Tibial nerve (tissue), 4 donors: ENCODE data around the gene SLIT1. TPM values are rescaled to one million over a fixed set of nuclear protein-coding genes. Genes with fewer than 3 reads are reported as not detected.
A peak's percentile ranks its signal among the peaks of the same experiment; 100 is the strongest.

Experiments
- DNase-seq, 2 donors: peaks; one replicate each; pipeline ENCODE4 v3.0.0-alpha.2; 2019; ENCODE audit warnings: low spot score in 2 of 2
- H3K27ac ChIP-seq, 4 donors: fragments of 200-600 bp; sonication (generic) in 3 of 4; one replicate each; pipeline ENCODE4 v1.5.1; 2017 to 2019; ENCODE audit warnings: mild to moderate bottlenecking in 1 of 4
- H3K27me3 ChIP-seq, 2 donors: fragments of 200-600 bp; sonication (generic) in 1 of 2; one replicate each; pipeline versions ENCODE4 v1.5.1 to v1.6.0; 2017 to 2019
- H3K36me3 ChIP-seq, 3 donors: fragments of 200-600 bp; sonication (generic); one replicate each; pipeline ENCODE4 v1.5.1; 2018 to 2019
- H3K4me1 ChIP-seq, 4 donors: fragments of 200-600 bp; sonication (generic) in 3 of 4; one replicate each; pipeline ENCODE4 v1.5.1; 2017 to 2019
- H3K4me3 ChIP-seq, 4 donors: fragments of 200-600 bp; sonication (generic) in 3 of 4; one replicate each; pipeline ENCODE4 v1.5.1; 2017 to 2019; ENCODE audit warnings: mild to moderate bottlenecking in 1 of 4, moderate library complexity in 1 of 4
- H3K9me3 ChIP-seq, 4 donors: fragments of 200-600 bp; sonication (generic) in 3 of 4; one replicate each; pipeline ENCODE4 v1.5.1; 2017 to 2019
- CTCF ChIP-seq, 5 experiments: fragments of 200-600 bp in 3 of 5; fragments of 450-650 bp in 2 of 5; sonication (generic) in 3 of 5; IDR thresholded peaks; one replicate each; pipeline ENCODE4 v1.5.1; 2016 to 2019; ENCODE audit warnings: antibody characterized with exemption in 5 of 5, mild to moderate bottlenecking in 3 of 5, moderate library complexity in 2 of 5
- EP300 ChIP-seq, 2 donors: sonication (generic); formaldehyde crosslinking; IDR thresholded peaks; one replicate each; pipeline ENCODE4 v1.6.1; 2017; ENCODE audit warnings: antibody characterized with exemption in 2 of 2, mild to moderate bottlenecking in 1 of 2
- POLR2A ChIP-seq, 2 donors: fragments of 450-650 bp; IDR thresholded peaks; one replicate each; pipeline ENCODE4 v1.6.1; 2017; ENCODE audit warnings: antibody characterized with exemption in 2 of 2, mild to moderate bottlenecking in 2 of 2, moderate library complexity in 2 of 2
- WGBS, 2 donors: methylation state at CpG; one replicate each; pipeline ENCODE4 v1.1.5; 2018; 5-methylcytosine and 5-hydroxymethylcytosine counted together
- total RNA-seq, 4 donors: library from RNA; depleted of rRNA; stranded (reverse); fragments of >200 nt; gene quantifications; one replicate each; pipeline ENCODE4 v1.1.0, GENCODE V29; 2016

The SLIT1 gene
- total RNA-seq, 4 donors from 2014 or later = 0.78 to 3.1 (median 1.3) TPM

DNA sequence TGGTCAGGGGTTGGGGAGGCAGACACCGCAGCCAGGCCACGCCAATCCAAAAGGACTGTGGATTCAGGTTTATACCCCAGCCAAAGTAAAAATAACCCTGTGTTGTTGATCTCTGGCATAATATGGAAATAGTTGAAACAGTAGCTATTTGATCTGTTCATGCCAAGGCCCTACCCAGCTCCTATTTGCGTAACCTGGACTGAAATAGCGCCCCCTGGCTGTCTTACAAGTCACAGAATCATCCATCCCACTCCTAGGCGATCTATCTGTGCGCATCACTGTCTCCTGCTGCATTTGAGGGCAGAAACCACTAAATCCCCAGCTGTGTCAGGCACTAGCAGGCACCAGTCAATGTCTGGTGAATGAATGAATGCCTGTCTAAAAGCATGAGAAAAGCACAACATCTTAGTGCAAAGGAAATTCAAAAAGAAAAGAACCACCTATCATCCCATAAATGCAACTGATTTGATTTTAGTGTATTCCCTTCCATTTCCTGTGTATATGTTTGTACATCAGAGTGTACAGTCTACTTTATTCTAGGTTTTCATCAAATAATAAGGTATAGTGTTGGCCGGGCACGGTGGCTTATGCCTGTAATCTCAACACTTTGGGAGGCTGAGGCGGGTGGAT is 160.0 kb downstream of the SLIT1 start:
- no peak overlapping the region for H3K4me3 ChIP-seq
- TF ChIP-seq POLR2A (IDR thresholded peaks at IDR 0.05) (no peak), CTCF (IDR thresholded peaks at IDR 0.05) (peak; percentile 39 to 70 (median 59)), EP300 (IDR thresholded peaks at IDR 0.05) (no peak)
- no peak overlapping the region for H3K27ac ChIP-seq
- no peaks in the 10 kb centered on the region for H3K36me3 ChIP-seq
- H3K9me3 ChIP-seq = no peaks in the 10 kb centered on the region
- peak in 1 of 2 donors; percentile 59 for DNase-seq
- WGBS, 2 donors = 61 to 65% methylated on average over 9 of the region's 9 CpGs
- H3K4me1 ChIP-seq = peaks cover 0 to 25% (median 9%) of the 10 kb centered on the region in 4 donors
- no peaks in the 10 kb centered on the region for H3K27me3 ChIP-seq

GRCh38 chr10:97024168-97025073 is 161.3 kb downstream of the SLIT1 start:
- peaks cover 0 to 33% (median 11%) of the 10 kb centered on the region in 4 donors for H3K4me1 ChIP-seq
- no peak overlapping the region for H3K27ac ChIP-seq
- H3K36me3 ChIP-seq = no peaks in the 10 kb centered on the region
- DNase-seq = no peak
- no peak for TF ChIP-seq POLR2A (IDR thresholded peaks at IDR 0.05)
- no peak for TF ChIP-seq CTCF (IDR thresholded peaks at IDR 0.05)
- no peak for TF ChIP-seq EP300 (IDR thresholded peaks at IDR 0.05)
- H3K4me3 ChIP-seq = no peak overlapping the region
- 61 to 64% methylated on average over 13 of the region's 13 CpGs for WGBS, 2 donors
- no peaks in the 10 kb centered on the region for H3K27me3 ChIP-seq
- H3K9me3 ChIP-seq = no peaks in the 10 kb centered on the region

GRCh38 chr10:97023401-97024167 is 162.2 kb downstream of the SLIT1 start:
- peaks cover 0 to 33% (median 11%) of the 10 kb centered on the region in 4 donors for H3K4me1 ChIP-seq
- no peak overlapping the region for H3K27ac ChIP-seq
- no peaks in the 10 kb centered on the region for H3K9me3 ChIP-seq
- no peak overlapping the region for H3K4me3 ChIP-seq
- H3K36me3 ChIP-seq = no peaks in the 10 kb centered on the region
- DNase-seq = no peak
- H3K27me3 ChIP-seq = no peaks in the 10 kb centered on the region
- 59 to 68% methylated on average over 14 of the region's 14 CpGs for WGBS, 2 donors
- no peak for TF ChIP-seq EP300 (IDR thresholded peaks at IDR 0.05)
- no peak for TF ChIP-seq POLR2A (IDR thresholded peaks at IDR 0.05)
- no peak for TF ChIP-seq CTCF (IDR thresholded peaks at IDR 0.05)

- TF ChIP-seq EP300 (IDR thresholded peaks at IDR 0.05) = no peak
- TF ChIP-seq CTCF (IDR thresholded peaks at IDR 0.05) = no peak
- no peak for TF ChIP-seq POLR2A (IDR thresholded peaks at IDR 0.05)
- DNase-seq = no peak
- Histone ChIP-seq H3K4me1 (peaks cover 0 to 33% (median 11%) of the 10 kb centered on the region in 4 donors), H3K9me3 (no peaks in the 10 kb centered on the region), H3K27ac (no peak overlapping the region), H3K4me3 (no peak overlapping the region), H3K27me3 (no peaks in the 10 kb centered on the region), H3K36me3 (no peaks in the 10 kb centered on the region)
- 90 to 95% methylated on average over 7 of the region's 7 CpGs for WGBS, 2 donors
Measured at GRCh38 chr10:97022616-97023015, 163.1 kb downstream of the SLIT1 start.
